Effector memory CD4-positive, alpha-beta T cell (primary cell): Measurements from ENCODE around the gene XDH.

Experiments used
- DNase-seq, 3 donors: peaks; one replicate each; pipeline ENCODE4 v3.0.0-alpha.2; 2020
- H3K27ac ChIP-seq: 2 replicates; pipeline ENCODE4 v1.7.0; 2013; ENCODE audit warnings: mild to moderate bottlenecking, low read length, moderate library complexity; ENCODE audit not compliant: insufficient read depth, poor library complexity, severe bottlenecking
- H3K27me3 ChIP-seq: replicated peaks from 2 replicates; pipeline ENCODE4 v1.7.0; 2013; ENCODE audit warnings: mild to moderate bottlenecking, low read length; ENCODE audit not compliant: insufficient read depth, control insufficient read depth, poor library complexity, severe bottlenecking
- H3K36me3 ChIP-seq: 2 replicates; pipeline ENCODE4 v1.7.0; 2013; ENCODE audit warnings: mild to moderate bottlenecking, low read length, moderate library complexity; ENCODE audit not compliant: control insufficient read depth, insufficient read depth
- H3K4me1 ChIP-seq: 2 replicates; pipeline ENCODE4 v1.7.0; 2013; ENCODE audit warnings: low read length, mild to moderate bottlenecking; ENCODE audit not compliant: control insufficient read depth, insufficient read depth, poor library complexity, severe bottlenecking
- H3K4me3 ChIP-seq: 2 replicates; pipeline ENCODE4 v1.7.0; 2013; ENCODE audit warnings: low read length, low read depth, mild to moderate bottlenecking; ENCODE audit not compliant: insufficient read depth, poor library complexity, severe bottlenecking
- H3K9me3 ChIP-seq: 2 replicates; pipeline ENCODE4 v1.7.0; 2013; ENCODE audit warnings: mild to moderate bottlenecking, low read length, moderate library complexity; ENCODE audit not compliant: control insufficient read depth
- total RNA-seq, 3 donors: gene quantifications; one replicate each; lab custom pipeline; 2026; lab: John Stamatoyannopoulos, UW

XDH gene
- total RNA-seq = 0 reads per million in 3 donors

- no peak within 1 kb of the TSS for H3K27ac ChIP-seq
- no peaks in the 10 kb centered on the region for H3K27me3 ChIP-seq
- DNase-seq = no peak
- H3K9me3 ChIP-seq = peaks cover 2% of the 10 kb centered on the region
- no peaks in the 10 kb centered on the region for H3K36me3 ChIP-seq
- peaks cover 7% of the 10 kb centered on the region for H3K4me1 ChIP-seq
- no peak within 1 kb of the TSS for H3K4me3 ChIP-seq
These were observed at the start of gene XDH for GRCh38 chr2:31414601-31415241. XDH (minus strand) TSS chr2:31414742; CDS start chr2:31414666, 76 bp downstream.

- H3K27me3 ChIP-seq = no peaks in the 10 kb centered on the region
- H3K4me3 ChIP-seq = no peak overlapping the region
- H3K4me1 ChIP-seq = no peaks in the 10 kb centered on the region
- no peak for DNase-seq
- H3K36me3 ChIP-seq = no peaks in the 10 kb centered on the region
- peaks cover 3% of the 10 kb centered on the region for H3K9me3 ChIP-seq
- no peak overlapping the region for H3K27ac ChIP-seq
These were observed 43.1 kb upstream of the XDH start for GRCh38 chr2:31457651-31458050.

GRCh38 chr2:31446848-31447247 lies 32.3 kb upstream of the XDH start:
- Histone ChIP-seq H3K36me3 (no peaks in the 10 kb centered on the region), H3K4me3 (no peak overlapping the region), H3K4me1 (no peaks in the 10 kb centered on the region), H3K27ac (no peak overlapping the region), H3K9me3 (no peaks in the 10 kb centered on the region), H3K27me3 (no peaks in the 10 kb centered on the region)
- no peak for DNase-seq

- no peaks in the 10 kb centered on the region for H3K9me3 ChIP-seq
- H3K27ac ChIP-seq = no peak overlapping the region
- no peak overlapping the region for H3K4me3 ChIP-seq
- no peaks in the 10 kb centered on the region for H3K27me3 ChIP-seq
- no peak for DNase-seq
- H3K36me3 ChIP-seq = no peaks in the 10 kb centered on the region
- no peaks in the 10 kb centered on the region for H3K4me1 ChIP-seq
These were observed 27.8 kb upstream of the XDH start for GRCh38 chr2:31442376-31442775.

GRCh38 chr2:31440764-31441163 lies 26.2 kb upstream of the XDH start:
- Histone ChIP-seq H3K27me3 (no peaks in the 10 kb centered on the region), H3K9me3 (no peaks in the 10 kb centered on the region), H3K36me3 (no peaks in the 10 kb centered on the region), H3K4me3 (no peak overlapping the region), H3K27ac (no peak overlapping the region), H3K4me1 (no peaks in the 10 kb centered on the region)
- DNase-seq = no peak

GRCh38 chr2:31434911-31435310 lies 20.4 kb upstream of the XDH start:
- Histone ChIP-seq H3K27me3 (no peaks in the 10 kb centered on the region), H3K9me3 (no peaks in the 10 kb centered on the region), H3K36me3 (no peaks in the 10 kb centered on the region), H3K4me3 (no peak overlapping the region), H3K4me1 (peaks cover 6% of the 10 kb centered on the region), H3K27ac (no peak overlapping the region)
- DNase-seq = no peak

- Histone ChIP-seq H3K4me1 (peaks cover 10% of the 10 kb centered on the region), H3K4me3 (no peak overlapping the region), H3K27ac (no peak overlapping the region), H3K36me3 (no peaks in the 10 kb centered on the region), H3K27me3 (no peaks in the 10 kb centered on the region), H3K9me3 (no peaks in the 10 kb centered on the region)
- no peak for DNase-seq
These were observed 19.0 kb upstream of the XDH start for GRCh38 chr2:31433541-31433940.

GRCh38 chr2:31430439-31431165 lies 16.1 kb upstream of the XDH start:
- no peaks in the 10 kb centered on the region for H3K27me3 ChIP-seq
- H3K27ac ChIP-seq = no peak overlapping the region
- H3K4me3 ChIP-seq = no peak overlapping the region
- H3K4me1 ChIP-seq = peaks cover 10% of the 10 kb centered on the region
- DNase-seq = no peak
- H3K36me3 ChIP-seq = no peaks in the 10 kb centered on the region
- no peaks in the 10 kb centered on the region for H3K9me3 ChIP-seq

GRCh38 chr2:31429759-31430438 lies 15.4 kb upstream of the XDH start:
- H3K36me3 ChIP-seq = no peaks in the 10 kb centered on the region
- DNase-seq = peak; percentile 22 to 38 (median 33)
- peaks cover 10% of the 10 kb centered on the region for H3K4me1 ChIP-seq
- no peaks in the 10 kb centered on the region for H3K9me3 ChIP-seq
- H3K27me3 ChIP-seq = no peaks in the 10 kb centered on the region
- no peak overlapping the region for H3K27ac ChIP-seq
- H3K4me3 ChIP-seq = no peak overlapping the region

- H3K36me3 ChIP-seq = no peaks in the 10 kb centered on the region
- no peak for DNase-seq
- H3K4me3 ChIP-seq = no peak overlapping the region
- peaks cover 10% of the 10 kb centered on the region for H3K4me1 ChIP-seq
- H3K27me3 ChIP-seq = no peaks in the 10 kb centered on the region
- no peaks in the 10 kb centered on the region for H3K9me3 ChIP-seq
- H3K27ac ChIP-seq = no peak overlapping the region
These were observed 14.5 kb upstream of the XDH start for GRCh38 chr2:31429040-31429439.
